GM18511 (cell line): ENCODE results near the gene SMC1B.
"Not testable (repeated sequence)": the region's sequence is repeated elsewhere in the genome, so short reads cannot be mapped to it uniquely, and the experiment has no call there.

Experiments used
- ATAC-seq: cut with Tn5 transposase; IDR thresholded peaks from one replicate; pipeline ENCODE4 v1.9.1; 2021; ENCODE audit warnings: mild to moderate bottlenecking, moderate library complexity; ENCODE audit not compliant: unreplicated experiment

Gene SMC1B

DNA sequence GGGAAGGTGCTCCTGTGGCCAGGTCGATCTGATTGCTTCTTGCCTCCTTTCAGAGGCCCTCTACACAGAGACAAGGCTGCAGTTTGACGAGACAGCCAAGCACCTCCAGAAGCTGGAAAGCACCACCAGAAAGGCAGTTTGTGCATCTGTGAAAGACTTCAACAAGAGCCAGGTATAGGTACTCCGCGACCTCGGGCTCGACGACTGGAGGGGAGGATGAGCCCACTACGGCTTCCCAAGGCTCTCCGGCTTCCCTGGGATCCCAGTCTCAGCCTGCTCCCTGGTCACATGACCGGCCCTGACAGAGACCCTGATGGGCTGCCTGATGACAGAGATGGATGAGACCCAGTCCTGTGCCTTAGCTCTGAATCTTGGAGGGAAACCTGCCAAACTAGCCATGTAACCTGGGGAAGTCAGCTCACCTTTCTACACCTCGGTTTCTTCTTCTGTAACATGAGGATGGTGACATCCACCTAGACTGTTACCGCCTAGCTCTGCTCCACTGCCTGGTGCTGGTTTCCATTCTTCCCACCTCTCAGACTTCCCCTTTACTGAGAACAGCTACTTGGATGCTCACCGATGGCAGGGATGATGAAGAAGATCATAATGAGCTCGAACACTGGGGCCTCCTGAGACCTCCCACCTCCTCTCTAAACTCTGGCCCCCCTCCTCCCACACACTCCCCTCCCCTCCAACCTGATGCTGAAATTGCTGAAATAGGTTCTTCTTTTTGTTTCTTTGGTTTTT is 9.0 kb upstream of the SMC1B start:
- ATAC-seq, result no peak

- ATAC-seq, result no peak
Observed at GRCh38 chr22:45421349-45422055, 8.1 kb upstream of the SMC1B start.

GRCh38 chr22:45420539-45420938 is 7.1 kb upstream of the SMC1B start:
- ATAC-seq, result no peak

DNA sequence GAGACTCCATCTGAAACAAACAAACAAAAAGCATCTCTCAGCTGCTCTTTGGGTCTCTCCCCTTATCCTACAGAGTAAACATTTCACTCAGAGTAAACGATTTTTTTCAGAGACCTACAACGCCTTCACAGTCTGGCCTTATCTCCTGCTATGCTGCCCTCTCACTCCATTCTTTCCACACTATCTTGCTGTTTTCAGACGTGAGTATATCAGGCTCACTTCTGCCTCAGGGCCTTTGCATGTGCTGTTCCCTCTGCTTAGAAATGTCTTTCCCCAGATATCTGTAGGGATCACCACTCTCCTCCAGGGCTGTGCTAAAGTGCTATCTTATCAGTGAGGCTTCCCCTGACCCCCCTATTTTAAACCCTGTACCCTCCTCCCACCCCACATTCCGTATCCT is 6.6 kb upstream of the SMC1B start:
- no peak for ATAC-seq

DNA sequence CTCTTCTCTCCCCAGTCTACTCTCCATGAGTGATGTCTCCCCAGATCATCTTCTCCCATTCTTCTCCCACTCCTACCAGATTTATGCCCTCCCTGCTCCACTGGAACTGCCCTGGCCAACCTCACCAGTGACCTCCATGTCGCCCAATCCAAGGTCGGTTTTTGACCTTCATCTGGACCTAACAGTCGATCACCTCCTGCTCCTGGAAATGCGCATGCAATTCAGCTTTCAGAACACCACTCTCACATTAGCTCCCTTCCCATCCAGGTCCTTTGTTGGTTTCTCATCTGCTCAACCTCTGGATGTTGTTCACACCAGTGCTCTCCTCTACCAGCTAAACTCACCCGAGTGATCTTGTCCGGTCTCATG is 5.4 kb upstream of the SMC1B start:
- ATAC-seq, result no peak

DNA sequence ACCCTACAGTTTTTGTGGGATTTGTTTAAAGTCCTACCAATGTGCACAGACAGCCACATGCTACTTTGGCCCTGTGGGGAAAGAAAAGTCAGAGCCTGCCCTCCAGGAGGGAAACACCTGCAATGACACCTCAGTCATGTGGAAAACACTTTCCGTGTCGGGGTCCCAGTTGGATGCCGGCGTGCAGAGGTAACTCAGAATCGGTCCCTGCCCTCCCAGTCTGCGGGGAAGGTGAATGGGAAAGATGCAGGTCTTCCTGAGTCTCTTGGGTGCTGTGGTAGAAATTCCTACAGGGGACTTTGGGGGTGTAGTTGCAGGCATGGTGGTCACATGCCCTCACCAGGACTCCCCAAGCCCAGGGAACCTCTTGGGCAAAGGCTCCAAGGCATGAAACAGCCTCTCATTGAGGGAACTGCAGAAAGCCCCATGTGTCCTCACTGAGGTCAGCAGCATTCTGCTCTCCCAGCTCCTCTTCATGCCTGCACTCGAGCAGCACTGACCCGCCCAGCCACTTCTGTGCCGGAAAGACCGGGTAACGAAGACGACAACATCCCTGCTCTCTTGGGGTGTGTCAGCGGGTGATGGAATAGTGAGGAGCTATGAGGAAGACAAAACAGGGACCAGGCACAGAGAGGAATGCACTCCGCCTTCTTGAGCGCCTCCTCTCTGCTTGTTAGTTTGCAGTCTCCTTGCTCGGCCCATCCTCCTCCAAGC is 4.8 kb upstream of the SMC1B start:
- ATAC-seq, result no peak

DNA sequence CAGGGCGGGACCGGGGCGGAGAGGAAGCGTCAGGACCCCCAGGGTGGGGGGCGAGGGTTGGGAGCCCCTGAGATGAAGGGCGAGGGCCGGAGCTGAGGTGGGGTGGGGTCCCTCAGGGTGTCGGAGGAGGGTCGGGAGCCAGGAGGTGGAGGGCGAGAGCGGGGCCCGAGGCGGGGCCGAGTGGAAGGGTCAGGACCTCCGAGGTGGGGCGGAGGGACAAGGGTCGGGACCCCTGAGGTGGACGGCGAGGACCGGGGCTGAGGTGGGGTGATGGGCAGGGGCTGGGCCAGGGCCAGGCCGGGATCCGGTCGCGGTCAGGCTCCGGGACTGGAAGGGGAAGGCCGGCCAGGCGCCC is 409 bp downstream of the SMC1B start:
- ATAC-seq, result no peak

DNA sequence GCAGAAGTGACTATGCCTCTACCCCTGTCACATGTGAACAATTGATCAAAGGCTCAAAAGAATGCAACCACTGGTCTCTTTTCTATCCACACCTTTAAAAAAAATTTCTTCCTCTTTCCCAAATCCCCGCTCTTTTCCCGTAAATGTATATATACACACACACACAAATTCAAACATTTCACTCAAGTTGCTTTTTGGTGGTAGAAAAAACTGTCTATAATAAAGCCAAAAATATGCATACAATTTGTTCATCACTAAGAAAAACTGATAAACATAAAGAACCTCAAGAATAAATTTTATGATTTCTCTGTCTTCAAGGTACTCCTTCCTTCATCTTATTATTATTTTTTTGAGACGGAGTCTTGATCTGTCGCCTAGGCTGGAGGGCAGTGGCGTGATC is 5.6 kb downstream of the SMC1B start:
- ATAC-seq, result no peak

DNA sequence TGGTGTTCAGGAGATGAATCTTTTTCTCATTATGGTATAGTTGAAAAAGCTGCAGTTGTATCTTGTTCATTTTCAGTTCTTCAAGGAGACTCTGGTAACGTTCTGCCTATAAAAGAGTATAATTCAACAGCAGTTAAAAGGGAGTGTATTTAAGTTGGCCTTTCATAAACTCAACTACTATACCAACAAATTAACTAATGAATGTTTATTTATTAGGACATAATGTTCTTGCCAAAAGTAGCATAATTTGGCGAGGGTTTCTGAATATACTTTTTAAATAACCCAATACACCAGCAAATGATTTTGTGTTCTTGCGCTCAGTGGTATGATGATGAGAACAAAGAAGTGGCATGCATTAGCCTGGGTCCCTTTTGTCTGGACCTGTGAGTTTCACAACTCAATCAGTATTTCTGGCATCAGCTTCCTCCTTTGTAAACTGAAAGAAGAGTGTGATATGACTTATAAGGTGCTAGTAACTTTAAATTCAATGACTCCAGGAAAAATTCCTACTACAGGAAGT is 10.9 kb downstream of the SMC1B start:
- ATAC-seq, result no peak

- ATAC-seq, result no peak
Observed at GRCh38 chr22:45399712-45400445, 13.5 kb downstream of the SMC1B start.

DNA sequence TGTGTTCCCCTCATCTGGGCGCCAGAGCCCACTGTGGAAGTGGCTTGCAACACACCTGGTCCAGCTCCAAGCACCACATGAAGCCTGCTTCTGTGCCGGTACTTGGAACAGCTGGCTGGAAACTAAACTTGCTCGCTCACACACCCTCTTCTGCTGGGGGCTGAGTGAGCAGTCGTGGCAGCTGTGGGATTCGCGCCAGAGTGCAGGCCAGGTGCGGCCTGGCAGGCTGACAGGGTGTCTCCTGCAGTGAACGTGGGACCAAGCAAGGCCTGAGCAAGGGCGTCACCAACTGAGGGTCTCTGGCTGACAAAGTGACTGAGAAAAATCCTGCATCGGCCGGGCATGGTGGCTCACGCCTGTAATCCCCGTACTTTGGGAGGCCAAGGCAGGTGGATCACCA is 15.2 kb downstream of the SMC1B start:
- ATAC-seq, result no peak

DNA sequence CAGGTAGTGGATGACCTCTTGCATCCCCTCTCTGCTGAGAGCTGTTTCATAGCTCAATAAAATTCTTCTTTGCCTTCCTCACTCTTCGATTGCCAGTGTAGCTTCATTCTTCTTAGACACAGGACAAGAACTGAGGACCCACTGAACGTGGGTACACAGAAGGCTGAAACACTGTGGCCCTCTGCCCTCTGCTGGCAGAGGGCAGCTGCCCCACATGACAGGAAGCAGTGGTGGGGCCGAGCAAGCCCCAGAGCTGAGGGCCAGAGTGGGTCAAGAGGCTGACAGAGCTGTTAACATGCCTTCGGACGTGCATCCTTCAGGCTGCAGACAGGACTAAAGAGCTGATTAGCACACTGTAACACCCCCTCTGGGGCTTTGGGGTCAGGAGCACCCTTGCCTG is 15.6 kb downstream of the SMC1B start:
- ATAC-seq, result no peak

DNA sequence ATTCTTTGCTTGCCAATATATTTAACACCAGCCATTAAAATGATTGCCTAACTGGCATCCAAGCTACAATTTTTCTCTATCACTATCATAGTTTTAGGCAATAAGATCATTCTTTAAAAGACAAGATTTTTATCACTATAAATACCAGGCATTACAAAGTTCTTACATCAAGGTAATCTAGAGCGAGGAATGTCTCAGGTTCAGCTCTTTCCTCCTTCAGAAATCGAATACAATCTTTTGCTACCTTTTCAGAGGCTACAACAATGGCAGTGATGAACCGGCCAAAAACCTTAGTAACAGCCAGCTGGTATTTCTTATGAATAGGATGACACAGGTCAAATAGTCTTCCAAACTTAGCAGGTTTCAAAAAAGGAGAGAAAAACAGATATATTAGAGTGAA is 23.9 kb downstream of the SMC1B start:
- ATAC-seq, result no peak

DNA sequence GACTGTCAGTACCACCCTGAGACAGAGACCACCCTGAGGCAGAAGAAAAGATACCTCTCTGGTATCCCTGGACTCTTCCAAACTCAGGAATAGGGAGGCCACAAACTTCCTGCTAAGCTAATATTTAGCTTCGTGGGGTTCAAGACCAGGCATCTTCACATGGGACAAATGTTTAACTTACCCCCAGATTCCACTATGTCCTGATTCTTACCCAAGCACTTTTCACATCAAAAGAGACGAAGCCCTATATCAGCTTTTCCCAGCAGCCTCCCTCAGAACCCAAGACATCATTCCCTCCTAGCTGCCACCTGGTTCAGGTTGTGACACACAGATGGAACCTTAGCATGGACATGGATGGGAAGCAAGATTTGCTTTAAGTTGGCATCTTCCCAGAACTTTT is 32.1 kb downstream of the SMC1B start:
- ATAC-seq, result no peak

- no peak for ATAC-seq
Observed at GRCh38 chr22:45376703-45377102, 36.7 kb downstream of the SMC1B start.

DNA sequence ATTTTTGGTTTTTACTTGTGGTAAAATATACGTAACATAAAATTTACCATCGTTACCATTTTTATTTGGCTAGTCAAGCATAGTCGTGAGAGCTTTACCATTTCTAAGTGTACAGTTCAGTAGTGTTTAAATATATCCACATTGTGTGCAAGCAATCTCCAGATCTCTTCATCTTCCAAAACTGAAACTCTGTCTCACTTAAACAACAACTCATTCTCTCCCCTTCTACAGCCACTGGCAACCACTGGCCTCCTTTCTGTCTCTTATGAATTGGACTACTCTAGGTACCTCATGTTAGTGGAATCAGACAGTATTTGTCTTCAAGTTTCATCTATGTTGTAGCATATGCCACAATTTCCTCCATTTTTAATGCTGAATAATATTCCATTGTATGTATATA is 37.4 kb downstream of the SMC1B start:
- ATAC-seq, result peak; percentile 74

- not testable (repeated sequence) for ATAC-seq
Observed at GRCh38 chr22:45373592-45373991, 39.8 kb downstream of the SMC1B start.

GRCh38 chr22:45366713-45367112 is 46.7 kb downstream of the SMC1B start:
- ATAC-seq, result no peak

GRCh38 chr22:45359627-45360026 is 53.8 kb downstream of the SMC1B start:
- ATAC-seq, result no peak

- no peak for ATAC-seq
Observed at GRCh38 chr22:45358127-45358526, 55.3 kb downstream of the SMC1B start.

- no peak for ATAC-seq
Observed at GRCh38 chr22:45357490-45357889, 55.9 kb downstream of the SMC1B start.
